IMR-90 (cell line): ENCODE results near the gene CTNNA2. TPM values are rescaled to one million over a fixed set of nuclear protein-coding genes. Genes with fewer than 3 reads are reported as not detected.
A peak's percentile ranks its signal among the peaks of the same experiment; 100 is the strongest.

Experiments
- ATAC-seq: fragments of 200-7000 bp; cut with Tn5 transposase; 2 replicates; pipeline ENCODE4 v1.9.1; 2020; ENCODE audit warnings: low read depth, mild to moderate bottlenecking, moderate library complexity
- BruUV-seq: library from RNA; stranded (reverse); fragments of 400-500 nt; replicated peaks from 2 replicates; lab custom pipeline; 2021; lab: Mats Ljungman, UMichigan
- CTCF ChIA-PET: fragments of 300-600 bp; formaldehyde crosslinking; extraction: SDS; loops from one replicate; lab custom pipeline; 2021; ENCODE audit warnings: antibody characterized with exemption; lab: Yijun Ruan, JAX
- POLR2A ChIA-PET: fragments of 300-600 bp; sonication (Branson Sonifier 250); formaldehyde crosslinking; loops from one replicate; lab custom pipeline; 2022; ENCODE audit warnings: antibody characterized with exemption; ENCODE audit not compliant: unreplicated experiment; lab: Charles Lee
- DNase-seq: peaks from one replicate; pipeline ENCODE4 v3.0.0; 2013
- H2AFZ ChIP-seq: replicated peaks from 2 replicates; pipeline ENCODE3; 2013; ENCODE audit warnings: low read length, mild to moderate bottlenecking; ENCODE audit not compliant: poor library complexity
- H2AK5ac ChIP-seq: 2 replicates; pipeline ENCODE4 v1.6.1; 2013; ENCODE audit warnings: low read depth, low read length, inconsistent platforms
- H2AK9ac ChIP-seq: replicated peaks from 2 replicates; pipeline ENCODE3; 2013; ENCODE audit warnings: mild to moderate bottlenecking, low read depth, low read length, moderate library complexity; ENCODE audit not compliant: poor library complexity
- H2BK120ac ChIP-seq: 2 replicates; pipeline ENCODE4 v1.6.1; 2013; ENCODE audit warnings: low read depth, low read length, inconsistent platforms
- H2BK15ac ChIP-seq: 3 replicates; pipeline ENCODE4 v1.6.1; 2013; ENCODE audit warnings: low read depth, low read length, inconsistent platforms
- H2BK20ac ChIP-seq: 2 replicates; pipeline ENCODE4 v1.6.1; 2013; ENCODE audit warnings: low read depth, mild to moderate bottlenecking, inconsistent platforms, low read length, moderate library complexity
- H2BK5ac ChIP-seq: 2 replicates; pipeline ENCODE4 v1.6.1; 2013; ENCODE audit warnings: mild to moderate bottlenecking, low read depth, low read length, inconsistent platforms; ENCODE audit not compliant: poor library complexity, severe bottlenecking
- H3K14ac ChIP-seq: replicated peaks from 2 replicates; pipeline ENCODE4 v1.6.1; 2013; ENCODE audit warnings: low read depth, low read length, inconsistent platforms
- H3K18ac ChIP-seq: 2 replicates; pipeline ENCODE4 v1.6.1; 2013; ENCODE audit warnings: low read depth, low read length, control low read depth
- H3K23ac ChIP-seq: 2 replicates; pipeline ENCODE4 v1.6.1; 2013; ENCODE audit warnings: low read depth, low read length, inconsistent platforms
- H3K27ac ChIP-seq: 2 replicates; pipeline ENCODE4 v1.5.1; 2013; ENCODE audit warnings: mild to moderate bottlenecking, control low read depth, low read length; ENCODE audit not compliant: insufficient read depth
- H3K27me3 ChIP-seq: 2 replicates; pipeline ENCODE4 v1.6.1; 2013; ENCODE audit warnings: low read length; ENCODE audit not compliant: control insufficient read depth, insufficient read depth
- H3K36me3 ChIP-seq: 2 replicates; pipeline ENCODE4 v1.6.1; 2013; ENCODE audit warnings: low read length, mixed read lengths; ENCODE audit not compliant: control insufficient read depth, insufficient read depth
- H3K4ac ChIP-seq: 2 replicates; pipeline ENCODE4 v1.6.1; 2013; ENCODE audit warnings: low read depth, low read length, inconsistent platforms
- H3K4me1 ChIP-seq: 2 replicates; pipeline ENCODE4 v1.6.1; 2013; ENCODE audit warnings: low read length, mixed read lengths; ENCODE audit not compliant: control insufficient read depth, insufficient read depth
- H3K4me2 ChIP-seq: 2 replicates; pipeline ENCODE4 v1.6.1; 2013; ENCODE audit warnings: low read depth, mild to moderate bottlenecking, control low read depth, low read length, moderate library complexity
- H3K4me3 ChIP-seq: 2 replicates; pipeline ENCODE4 v1.5.1; 2013; ENCODE audit warnings: low read depth, mild to moderate bottlenecking, control low read depth, low read length, moderate library complexity; ENCODE audit not compliant: insufficient read depth
- H3K56ac ChIP-seq: 2 replicates; pipeline ENCODE4 v1.6.1; 2013; ENCODE audit warnings: low read length, inconsistent platforms; ENCODE audit not compliant: insufficient read depth; ENCODE audit errors: extremely low read depth
- H3K79me1 ChIP-seq, 2 experiments: 2 replicates each; pipeline ENCODE4 v1.6.1; 2013; ENCODE audit warnings: low read length in 2 of 2, inconsistent platforms in 1 of 2, low read depth in 1 of 2
- H3K9ac ChIP-seq: 2 replicates; pipeline ENCODE4 v1.6.1; 2013; ENCODE audit warnings: low read depth, low read length, control low read depth
- H3K9me1 ChIP-seq: 2 replicates; pipeline ENCODE4 v1.6.1; 2013; ENCODE audit warnings: low read length, inconsistent platforms; ENCODE audit not compliant: insufficient read depth
- H3K9me3 ChIP-seq: 2 replicates; pipeline ENCODE4 v1.6.1; 2013; ENCODE audit warnings: low read length; ENCODE audit not compliant: control insufficient read depth, insufficient read depth
- H4K20me1 ChIP-seq: 2 replicates; pipeline ENCODE4 v1.6.1; 2013; ENCODE audit warnings: low read length, inconsistent platforms; ENCODE audit not compliant: insufficient read depth
- H4K5ac ChIP-seq: 2 replicates; pipeline ENCODE4 v1.6.1; 2013; ENCODE audit warnings: mild to moderate bottlenecking, low read depth, low read length, control low read depth
- H4K8ac ChIP-seq, 2 experiments: 2 replicates each; pipeline ENCODE4 v1.6.1; 2013; ENCODE audit warnings: low read depth in 2 of 2, low read length in 2 of 2, control low read depth in 1 of 2, inconsistent platforms in 1 of 2
- H4K91ac ChIP-seq: 2 replicates; pipeline ENCODE4 v1.6.1; 2013; ENCODE audit warnings: low read depth, low read length, inconsistent platforms; ENCODE audit not compliant: insufficient read depth
- BHLHE40 ChIP-seq: fragments of 150-350 bp; IDR thresholded peaks from 2 replicates; pipeline ENCODE4 v1.6.1; 2016; ENCODE audit warnings: mild to moderate bottlenecking, low read depth, low read length
- CHD1 ChIP-seq: IDR thresholded peaks from 2 replicates; pipeline ENCODE4 v1.6.1; 2012; ENCODE audit warnings: low read depth, low read length, improper control_type of control experiment
- CTCF ChIP-seq: conservative IDR thresholded peaks from 2 replicates; pipeline ENCODE4 v1.5.1; 2012; ENCODE audit warnings: mild to moderate bottlenecking, low read depth, low read length, improper control_type of control experiment
- FOS ChIP-seq: fragments of 150-350 bp; IDR thresholded peaks from 2 replicates; pipeline ENCODE4 v1.6.1; 2016; ENCODE audit warnings: low read depth, low read length
- MAZ ChIP-seq: IDR thresholded peaks from 2 replicates; pipeline ENCODE4 v1.6.1; 2012; ENCODE audit warnings: low read depth, mild to moderate bottlenecking, low read length, improper control_type of control experiment, moderate library complexity, borderline replicate concordance
- NFE2L2 ChIP-seq: fragments of 150-350 bp; IDR thresholded peaks from 2 replicates; pipeline ENCODE4 v1.6.1; 2016; ENCODE audit warnings: low read depth, mild to moderate bottlenecking, low read length
- POLR2A ChIP-seq: IDR thresholded peaks from 2 replicates; pipeline ENCODE4 v1.6.1; 2012; ENCODE audit warnings: mild to moderate bottlenecking, low read depth, low read length
- RAD21 ChIP-seq: IDR thresholded peaks from 2 replicates; pipeline ENCODE4 v1.6.1; 2012; ENCODE audit warnings: low read length, improper control_type of control experiment
- RCOR1 ChIP-seq: IDR thresholded peaks from 2 replicates; pipeline ENCODE4 v1.6.1; 2012; ENCODE audit warnings: mild to moderate bottlenecking, low read length, improper control_type of control experiment; ENCODE audit not compliant: insufficient replicate concordance
- SMC3 ChIP-seq: fragments of 150-350 bp; IDR thresholded peaks from 2 replicates; pipeline ENCODE4 v1.6.1; 2016; ENCODE audit warnings: low read depth, mild to moderate bottlenecking, antibody characterized with exemption, low read length, moderate library complexity
- USF2 ChIP-seq: fragments of 150-350 bp; IDR thresholded peaks from 2 replicates; pipeline ENCODE4 v1.6.1; 2017; ENCODE audit warnings: mild to moderate bottlenecking, antibody characterized with exemption, low read length, low read depth
- WGBS, 2 experiments: methylation state at CpG; one replicate each; pipeline versions ENCODE4 v1.1.5 to v1.1.7; 2013; ENCODE audit warnings: missing lambda C conversion rate in 2 of 2; ENCODE audit not compliant: insufficient read length in 1 of 2; ENCODE audit errors: extremely low coverage in 2 of 2; 5-methylcytosine and 5-hydroxymethylcytosine counted together
- dilution Hi-C: fragments of 300-500 bp; cut with HindIII; formaldehyde crosslinking; loops from one replicate; pipeline ENCODE4 v1.14.3; 2018; ENCODE audit warnings: low sequenced_read_pairs; ENCODE audit not compliant: unreplicated experiment
- in situ Hi-C: fragments of 300-500 bp; cut with MboI; formaldehyde crosslinking; loops from 3 replicates; pipeline ENCODE4 v1.14.3; 2019; ENCODE audit warnings: low sequenced_read_pairs, inconsistent platforms, mixed read lengths
- intact Hi-C: fragments of 100-400 bp; cut with micrococcal nuclease; formaldehyde crosslinking; loops from 2 replicates; pipeline ENCODE4 v1.10.0; 2022
- polyA plus RNA-seq, 3 experiments: library from polyadenylated mRNA; depleted of rRNA; stranded (reverse); fragments of >200 nt; gene quantifications; 2 replicates each; pipeline ENCODE4 v1.2.3, GENCODE V29; 2012; ENCODE audit warnings: low replicate concordance in 1 of 3
- total RNA-seq: library from RNA; depleted of rRNA; stranded (reverse); fragments of >200 nt; gene quantifications from 2 replicates; pipeline ENCODE4 v1.2.3, GENCODE V29; 2012

CTNNA2 gene
- total and polyA plus RNA-seq, 2 of the 4 experiments (the other 2 are of a cell fraction): not detected

GRCh38 chr2:79972661-79973060, 459.8 kb downstream of the CTNNA2 start:
- H3K4me3 ChIP-seq: no peak overlapping the region
- 60% methylated on average over 1 of the region's 4 CpGs; no CpG with 5 or more reads in 1 of the 2 experiments for WGBS, 2 experiments
- H3K56ac ChIP-seq: no peak overlapping the region
- CTCF ChIA-PET: no interaction called here
- no peak overlapping the region for H2BK5ac ChIP-seq
- no peak overlapping the region for H3K14ac ChIP-seq
- TF ChIP-seq FOS: no peak
- no peak for TF ChIP-seq POLR2A
- no peak for TF ChIP-seq CHD1
- TF ChIP-seq MAZ: no peak
- no peak for TF ChIP-seq SMC3
- no peak for TF ChIP-seq BHLHE40
- TF ChIP-seq USF2: no peak
- TF ChIP-seq CTCF: no peak
- no peak for TF ChIP-seq NFE2L2
- TF ChIP-seq RAD21: no peak
- no peak for TF ChIP-seq RCOR1
- peak overlapping the region; percentile 75; the same call in 1 of the 2 replicates for H3K18ac ChIP-seq
- no peak overlapping the region for H3K4me2 ChIP-seq
- no peak overlapping the region for H2BK120ac ChIP-seq
- no TSS peak for BruUV-seq
- H3K27ac ChIP-seq: no peak overlapping the region
- H4K5ac ChIP-seq: no peak overlapping the region
- H4K91ac ChIP-seq: no peak overlapping the region
- no peak overlapping the region for H4K8ac ChIP-seq
- dilution Hi-C loops: no loop called here
- no peak overlapping the region for H2AFZ ChIP-seq
- no peak overlapping the region for H2AK5ac ChIP-seq
- peaks cover 1% of the 10 kb centered on the region; the same call in 1 of the 2 replicates for H3K27me3 ChIP-seq
- no peaks in the 10 kb centered on the region for H3K36me3 ChIP-seq
- intact Hi-C loops: no loop called here
- H4K20me1 ChIP-seq: no peaks in the 10 kb centered on the region
- in situ Hi-C loops: no loop called here
- H2BK15ac ChIP-seq: no peak overlapping the region
- H3K23ac ChIP-seq: no peak overlapping the region
- H3K79me1 ChIP-seq: no peaks in the 10 kb centered on the region
- no peaks in the 10 kb centered on the region for H3K9me1 ChIP-seq
- DNase-seq (no peak), ATAC-seq (no peak)
- H3K4ac ChIP-seq: no peak overlapping the region
- H3K9me3 ChIP-seq: no peaks in the 10 kb centered on the region
- no peak overlapping the region for H2BK20ac ChIP-seq
- no peak overlapping the region for H3K9ac ChIP-seq
- peaks cover 2% of the 10 kb centered on the region for H3K4me1 ChIP-seq
- no peak overlapping the region for H2AK9ac ChIP-seq
- POLR2A ChIA-PET: no interaction called here
